Measurements from ENCODE around the gene GBP5.
"Not testable (repeated sequence)": the region's sequence is repeated elsewhere in the genome, so short reads cannot be mapped to it uniquely, and the experiment has no call there.

Gene GBP5

GRCh38 chr1:89272269-89273041 is at the start of gene GBP5:
GBP5 (minus strand) TSS chr1:89272860; CDS start chr1:89269555, 3,305 bp downstream.
- not testable (repeated sequence) for DNase-seq

- DNase-seq = no peak
Measured at GRCh38 chr1:89322402-89322801, 49.7 kb upstream of the GBP5 start.

GRCh38 chr1:89312572-89312971 is 39.9 kb upstream of the GBP5 start:
- no peak for DNase-seq

- no peak for DNase-seq
Measured at GRCh38 chr1:89311757-89312156, 39.1 kb upstream of the GBP5 start.

GRCh38 chr1:89310976-89311375 is 38.3 kb upstream of the GBP5 start:
- DNase-seq = no peak

- no peak for DNase-seq
Measured at GRCh38 chr1:89310505-89310904, 37.8 kb upstream of the GBP5 start.

- DNase-seq = no peak
Measured at GRCh38 chr1:89309828-89310227, 37.2 kb upstream of the GBP5 start.

- no peak for DNase-seq
Measured at GRCh38 chr1:89306273-89306672, 33.6 kb upstream of the GBP5 start.

GRCh38 chr1:89305493-89305892 is 32.8 kb upstream of the GBP5 start:
- DNase-seq = no peak

- DNase-seq = no peak
Measured at GRCh38 chr1:89304572-89305230, 32.0 kb upstream of the GBP5 start.

GRCh38 chr1:89302697-89303332 is 30.2 kb upstream of the GBP5 start:
- DNase-seq = no peak

- DNase-seq = not testable (repeated sequence)
Measured at GRCh38 chr1:89299739-89300463, 27.2 kb upstream of the GBP5 start.

GRCh38 chr1:89298461-89298860 is 25.8 kb upstream of the GBP5 start:
- no peak for DNase-seq

GRCh38 chr1:89295187-89295586 is 22.5 kb upstream of the GBP5 start:
- DNase-seq = no peak

GRCh38 chr1:89291276-89291675 is 18.6 kb upstream of the GBP5 start:
- DNase-seq = no peak

GRCh38 chr1:89288051-89288340 is 15.3 kb upstream of the GBP5 start:
- DNase-seq = no peak

- no peak for DNase-seq
Measured at GRCh38 chr1:89287181-89288050, 14.8 kb upstream of the GBP5 start.

GRCh38 chr1:89286549-89287180 is 14.0 kb upstream of the GBP5 start:
- DNase-seq = no peak

GRCh38 chr1:89285745-89286380 is 13.2 kb upstream of the GBP5 start:
- no peak for DNase-seq

GRCh38 chr1:89284078-89284763 is 11.6 kb upstream of the GBP5 start:
- DNase-seq = not testable (repeated sequence)

GRCh38 chr1:89280766-89281165 is 8.1 kb upstream of the GBP5 start:
- DNase-seq = no peak
